ENCODE data around the gene MSLN. TPM values are rescaled to one million over a fixed set of nuclear protein-coding genes. Genes with fewer than 3 reads are reported as not detected.
A peak's percentile ranks its signal among the peaks of the same experiment; 100 is the strongest.

The MSLN gene
- total RNA-seq, 1 experiment from 2014 or later = not detected

DNA sequence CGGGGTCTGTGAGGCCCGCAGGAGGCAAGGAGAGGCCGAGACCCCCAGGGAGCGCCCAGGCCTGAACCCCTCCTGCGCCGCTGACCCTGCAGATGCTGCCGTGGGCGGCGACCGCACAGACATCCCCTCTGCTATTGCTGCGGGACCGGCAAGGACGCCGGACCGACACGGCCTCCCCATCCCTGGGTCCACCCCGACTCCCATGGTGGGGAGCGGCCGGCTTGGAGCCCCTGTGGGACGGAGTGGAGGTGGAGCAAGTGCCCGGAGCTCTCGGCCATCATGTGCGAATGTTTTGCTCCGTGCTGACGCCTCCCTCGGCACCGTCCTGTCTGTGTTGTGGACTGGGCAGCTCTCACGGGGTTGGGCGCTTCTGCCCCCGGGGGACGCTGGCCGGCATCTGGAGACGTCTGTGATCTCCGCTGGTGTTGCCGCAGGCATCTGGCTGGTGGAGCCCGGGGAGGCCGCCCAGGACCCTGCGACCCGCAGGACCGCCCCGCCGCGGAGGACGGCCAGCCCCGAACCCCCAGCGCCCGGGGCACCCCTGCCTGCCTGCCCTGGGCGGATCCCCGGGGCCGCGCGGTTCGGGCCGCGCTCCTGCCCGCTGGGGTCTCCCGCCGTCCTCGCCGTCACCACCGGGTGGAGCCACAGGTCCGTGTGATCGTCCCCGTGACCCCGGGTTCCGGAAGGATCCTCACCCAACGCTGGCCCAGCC is 52.8 kb downstream of the MSLN start:
- peak; percentile 49 for DNase-seq (ENCODE audit: low spot score)
- Histone ChIP-seq H3K4me1 (ENCODE audit: insufficient read depth, low read length, poor library complexity, severe bottlenecking) (no peaks in the 10 kb centered on the region), H3K27me3 (replicated peaks; ENCODE audit: insufficient read depth, low read depth, low read length, poor library complexity) (no peaks in the 10 kb centered on the region), H3K4me3 (ENCODE audit: low read depth, low read length, poor library complexity, severe bottlenecking) (peak overlapping the region; percentile 10), H3K9me3 (ENCODE audit: low read depth, low read length, poor library complexity, severe bottlenecking) (no peaks in the 10 kb centered on the region), H3K27ac (ENCODE audit: low read depth, low read length, poor library complexity, severe bottlenecking) (no peak overlapping the region), H3K36me3 (ENCODE audit: insufficient read depth, low read length, poor library complexity, severe bottlenecking) (no peaks in the 10 kb centered on the region)
- no TSS peak for BruUV-seq (replicated peaks)
- CTCF ChIA-PET = no interaction called here
- TF ChIP-seq EZH2 (IDR thresholded peaks at IDR 0.05; ENCODE audit: borderline replicate concordance, low read depth, low read length, poor library complexity, severe bottlenecking) = no peak
- TF ChIP-seq, protein P1, sequence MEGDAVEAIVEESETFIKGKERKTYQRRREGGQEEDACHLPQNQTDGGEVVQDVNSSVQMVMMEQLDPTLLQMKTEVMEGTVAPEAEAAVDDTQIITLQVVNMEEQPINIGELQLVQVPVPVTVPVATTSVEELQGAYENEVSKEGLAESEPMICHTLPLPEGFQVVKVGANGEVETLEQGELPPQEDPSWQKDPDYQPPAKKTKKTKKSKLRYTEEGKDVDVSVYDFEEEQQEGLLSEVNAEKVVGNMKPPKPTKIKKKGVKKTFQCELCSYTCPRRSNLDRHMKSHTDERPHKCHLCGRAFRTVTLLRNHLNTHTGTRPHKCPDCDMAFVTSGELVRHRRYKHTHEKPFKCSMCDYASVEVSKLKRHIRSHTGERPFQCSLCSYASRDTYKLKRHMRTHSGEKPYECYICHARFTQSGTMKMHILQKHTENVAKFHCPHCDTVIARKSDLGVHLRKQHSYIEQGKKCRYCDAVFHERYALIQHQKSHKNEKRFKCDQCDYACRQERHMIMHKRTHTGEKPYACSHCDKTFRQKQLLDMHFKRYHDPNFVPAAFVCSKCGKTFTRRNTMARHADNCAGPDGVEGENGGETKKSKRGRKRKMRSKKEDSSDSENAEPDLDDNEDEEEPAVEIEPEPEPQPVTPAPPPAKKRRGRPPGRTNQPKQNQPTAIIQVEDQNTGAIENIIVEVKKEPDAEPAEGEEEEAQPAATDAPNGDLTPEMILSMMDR (conservative IDR thresholded peaks at IDR 0.05; ENCODE audit: low read depth, low read length) = peak; percentile 72
- POLR2A ChIA-PET (ENCODE audit: low non-redundant PET) = no interaction called here
- intact Hi-C loops (cut with micrococcal nuclease; ENCODE audit: unreplicated experiment) = loop anchor here (2.0 to 5.0 kb wide), 2 partner anchors 241 to 284 kb away; partner anchors contain the start of gene C1QTNF8

DNA sequence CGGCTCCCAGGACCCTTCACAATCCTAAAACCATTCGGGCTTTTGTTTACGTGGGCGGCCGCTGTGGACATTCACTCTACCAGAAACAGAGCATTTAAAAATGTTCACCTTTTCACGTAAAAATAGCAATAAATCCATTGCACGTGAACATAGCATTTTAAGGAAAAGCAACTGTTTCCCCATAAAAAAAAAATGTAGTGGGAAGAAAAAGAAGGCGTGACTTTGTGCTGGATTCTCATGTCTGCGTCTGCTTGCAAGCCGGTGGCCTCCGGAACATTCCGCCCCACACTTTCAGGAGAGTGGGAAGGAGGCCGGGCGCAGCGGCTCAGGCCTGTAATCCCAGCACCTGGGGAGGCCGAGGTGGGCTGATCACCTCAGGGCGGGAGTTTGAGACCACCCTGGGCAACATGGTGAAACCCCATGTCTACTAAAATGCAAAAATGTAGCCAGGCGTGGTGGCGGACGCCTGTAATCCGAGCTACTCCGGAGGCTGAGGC is 53.4 kb downstream of the MSLN start:
- DNase-seq (ENCODE audit: low spot score) = no peak
- ChIA-PET CTCF (no interaction called here), POLR2A (ENCODE audit: low non-redundant PET) (no interaction called here)
- Histone ChIP-seq H3K4me3 (ENCODE audit: low read depth, low read length, poor library complexity, severe bottlenecking) (peak overlapping the region; percentile 10), H3K27me3 (replicated peaks; ENCODE audit: insufficient read depth, low read depth, low read length, poor library complexity) (no peaks in the 10 kb centered on the region), H3K9me3 (ENCODE audit: low read depth, low read length, poor library complexity, severe bottlenecking) (no peaks in the 10 kb centered on the region), H3K27ac (ENCODE audit: low read depth, low read length, poor library complexity, severe bottlenecking) (no peak overlapping the region), H3K36me3 (ENCODE audit: insufficient read depth, low read length, poor library complexity, severe bottlenecking) (no peaks in the 10 kb centered on the region), H3K4me1 (ENCODE audit: insufficient read depth, low read length, poor library complexity, severe bottlenecking) (no peaks in the 10 kb centered on the region)
- intact Hi-C loops (cut with micrococcal nuclease; ENCODE audit: unreplicated experiment) = loop anchor here (2.0 to 5.0 kb wide), 2 partner anchors 241 to 283 kb away; partner anchors contain the start of gene C1QTNF8
- no TSS peak for BruUV-seq (replicated peaks)
- TF ChIP-seq EZH2 (IDR thresholded peaks at IDR 0.05; ENCODE audit: borderline replicate concordance, low read depth, low read length, poor library complexity, severe bottlenecking) = no peak
- TF ChIP-seq, protein P1 (conservative IDR thresholded peaks at IDR 0.05; ENCODE audit: low read depth, low read length) = no peak; the same call in 1 of the 2 replicates

DNA sequence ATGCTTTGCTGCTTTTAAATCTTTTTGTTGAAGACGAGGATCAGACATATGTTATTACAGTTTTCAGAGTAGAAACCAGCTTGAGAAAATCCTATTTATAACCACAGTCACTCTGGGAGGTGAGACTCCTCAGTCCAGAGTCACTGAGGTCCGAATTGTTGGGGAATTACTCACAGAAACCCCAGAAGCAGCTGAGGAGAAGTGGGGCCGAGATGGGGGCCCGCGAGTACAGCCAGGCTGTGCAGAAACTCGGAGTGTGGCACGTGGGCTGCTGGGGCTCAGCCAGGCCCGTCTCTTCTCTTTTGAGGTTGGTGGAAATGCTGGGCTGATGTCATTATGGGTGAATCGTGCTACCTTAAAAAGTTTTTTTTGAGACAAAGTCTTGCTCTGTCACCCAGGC is 54.4 kb downstream of the MSLN start:
- CTCF ChIA-PET = no interaction called here
- POLR2A ChIA-PET (ENCODE audit: low non-redundant PET) = no interaction called here
- DNase-seq (ENCODE audit: low spot score) = no peak
- intact Hi-C loops (cut with micrococcal nuclease; ENCODE audit: unreplicated experiment) = loop anchor here (5.0 kb wide), 1 partner anchor 282 kb away; the partner anchor contains the start of gene C1QTNF8
- BruUV-seq (replicated peaks) = no TSS peak
- H3K27me3 ChIP-seq (replicated peaks; ENCODE audit: insufficient read depth, low read depth, low read length, poor library complexity) = no peaks in the 10 kb centered on the region
- H3K36me3 ChIP-seq (ENCODE audit: insufficient read depth, low read length, poor library complexity, severe bottlenecking) = no peaks in the 10 kb centered on the region
- H3K4me1 ChIP-seq (ENCODE audit: insufficient read depth, low read length, poor library complexity, severe bottlenecking) = no peaks in the 10 kb centered on the region
- TF ChIP-seq, protein P1 (conservative IDR thresholded peaks at IDR 0.05; ENCODE audit: low read depth, low read length) = no peak
- no peak for TF ChIP-seq EZH2 (IDR thresholded peaks at IDR 0.05; ENCODE audit: borderline replicate concordance, low read depth, low read length, poor library complexity, severe bottlenecking)
- no peak overlapping the region for H3K4me3 ChIP-seq (ENCODE audit: low read depth, low read length, poor library complexity, severe bottlenecking)
- H3K9me3 ChIP-seq (ENCODE audit: low read depth, low read length, poor library complexity, severe bottlenecking) = no peaks in the 10 kb centered on the region
- H3K27ac ChIP-seq (ENCODE audit: low read depth, low read length, poor library complexity, severe bottlenecking) = no peak overlapping the region

Data from A673 (cell line).